ENCODE data around the gene PTK6.

Gene PTK6

GRCh38 chr20:63554361-63555278 lies 17.4 kb upstream of the PTK6 start:
- peaks cover 5% of the 10 kb centered on the region for H3K36me3 Mint-ChIP-seq (ENCODE audit: low read depth)
- peaks cover under 1% of the 10 kb centered on the region for H3K27me3 Mint-ChIP-seq
- peaks cover 12% of the 10 kb centered on the region for H3K4me1 Mint-ChIP-seq (ENCODE audit: low read depth)
- peak overlapping the region; percentile 49 for H3K4me3 Mint-ChIP-seq
- no peak overlapping the region for H3K27ac Mint-ChIP-seq
- DNase-seq: peak; percentile 44
- H3K9me3 Mint-ChIP-seq: no peaks in the 10 kb centered on the region

GRCh38 chr20:63553933-63554290 lies 16.7 kb upstream of the PTK6 start, which contains the start of gene FNDC11:
TSS of gene FNDC11 (plus strand) at chr20:63554159. CDS start at chr20:63555664, 1,505 bp downstream.
- DNase-seq: no peak
- peak within 1 kb of the TSS; percentile 49 for H3K4me3 Mint-ChIP-seq
- H3K9me3 Mint-ChIP-seq: no peaks in the 10 kb centered on the region
- H3K27me3 Mint-ChIP-seq: peaks cover 5% of the 10 kb centered on the region
- peaks cover 3% of the 10 kb centered on the region for H3K36me3 Mint-ChIP-seq (ENCODE audit: low read depth)
- H3K27ac Mint-ChIP-seq: peak within 1 kb of the TSS; percentile 19
- peaks cover 12% of the 10 kb centered on the region for H3K4me1 Mint-ChIP-seq (ENCODE audit: low read depth)

- Mint-ChIP-seq H3K27me3 (peaks cover 5% of the 10 kb centered on the region), H3K4me3 (peak overlapping the region; percentile 49), H3K4me1 (ENCODE audit: low read depth) (peaks cover 12% of the 10 kb centered on the region), H3K9me3 (no peaks in the 10 kb centered on the region), H3K36me3 (ENCODE audit: low read depth) (no peaks in the 10 kb centered on the region), H3K27ac (peak overlapping the region; percentile 19)
- peak; percentile 93 for DNase-seq
These were observed 16.2 kb upstream of the PTK6 start for GRCh38 chr20:63553251-63553932.

- peaks cover 12% of the 10 kb centered on the region for H3K4me1 Mint-ChIP-seq (ENCODE audit: low read depth)
- DNase-seq: no peak
- peaks cover 5% of the 10 kb centered on the region for H3K27me3 Mint-ChIP-seq
- H3K27ac Mint-ChIP-seq: peak overlapping the region; percentile 19
- peak overlapping the region; percentile 49 for H3K4me3 Mint-ChIP-seq
- no peaks in the 10 kb centered on the region for H3K9me3 Mint-ChIP-seq
- H3K36me3 Mint-ChIP-seq (ENCODE audit: low read depth): no peaks in the 10 kb centered on the region
These were observed 15.5 kb upstream of the PTK6 start for GRCh38 chr20:63552481-63553249.

GRCh38 chr20:63551068-63551467 lies 13.9 kb upstream of the PTK6 start:
- H3K9me3 Mint-ChIP-seq: no peaks in the 10 kb centered on the region
- H3K27ac Mint-ChIP-seq: no peak overlapping the region
- H3K36me3 Mint-ChIP-seq (ENCODE audit: low read depth): no peaks in the 10 kb centered on the region
- no peak overlapping the region for H3K4me3 Mint-ChIP-seq
- no peak for DNase-seq
- H3K4me1 Mint-ChIP-seq (ENCODE audit: low read depth): peaks cover 12% of the 10 kb centered on the region
- peaks cover 5% of the 10 kb centered on the region for H3K27me3 Mint-ChIP-seq

GRCh38 chr20:63549679-63550282 lies 12.6 kb upstream of the PTK6 start:
- H3K27me3 Mint-ChIP-seq: peaks cover 5% of the 10 kb centered on the region
- DNase-seq: no peak
- no peak overlapping the region for H3K4me3 Mint-ChIP-seq
- no peaks in the 10 kb centered on the region for H3K9me3 Mint-ChIP-seq
- H3K4me1 Mint-ChIP-seq (ENCODE audit: low read depth): peaks cover 12% of the 10 kb centered on the region
- no peaks in the 10 kb centered on the region for H3K36me3 Mint-ChIP-seq (ENCODE audit: low read depth)
- H3K27ac Mint-ChIP-seq: no peak overlapping the region

GRCh38 chr20:63549019-63549418 lies 11.8 kb upstream of the PTK6 start:
- peaks cover 5% of the 10 kb centered on the region for H3K27me3 Mint-ChIP-seq
- H3K9me3 Mint-ChIP-seq: no peaks in the 10 kb centered on the region
- peaks cover 11% of the 10 kb centered on the region for H3K4me1 Mint-ChIP-seq (ENCODE audit: low read depth)
- no peak for DNase-seq
- H3K4me3 Mint-ChIP-seq: no peak overlapping the region
- H3K27ac Mint-ChIP-seq: no peak overlapping the region
- H3K36me3 Mint-ChIP-seq (ENCODE audit: low read depth): no peaks in the 10 kb centered on the region

- Mint-ChIP-seq H3K4me3 (no peak overlapping the region), H3K9me3 (no peaks in the 10 kb centered on the region), H3K27me3 (peaks cover 5% of the 10 kb centered on the region), H3K27ac (no peak overlapping the region), H3K4me1 (ENCODE audit: low read depth) (peaks cover 11% of the 10 kb centered on the region), H3K36me3 (ENCODE audit: low read depth) (no peaks in the 10 kb centered on the region)
- no peak for DNase-seq
These were observed 11.4 kb upstream of the PTK6 start for GRCh38 chr20:63548542-63548941.

GRCh38 chr20:63547725-63548480 lies 10.7 kb upstream of the PTK6 start, which contains the start of gene SRMS:
TSS of gene SRMS (minus strand) at chr20:63547749. CDS start at chr20:63547463, 286 bp downstream.
- DNase-seq: no peak
- H3K36me3 Mint-ChIP-seq (ENCODE audit: low read depth): no peaks in the 10 kb centered on the region
- H3K9me3 Mint-ChIP-seq: no peaks in the 10 kb centered on the region
- peaks cover 5% of the 10 kb centered on the region for H3K27me3 Mint-ChIP-seq
- peaks cover 8% of the 10 kb centered on the region for H3K4me1 Mint-ChIP-seq (ENCODE audit: low read depth)
- no peak within 1 kb of the TSS for H3K4me3 Mint-ChIP-seq
- no peak within 1 kb of the TSS for H3K27ac Mint-ChIP-seq

- Mint-ChIP-seq H3K27me3 (peaks cover 5% of the 10 kb centered on the region), H3K4me1 (ENCODE audit: low read depth) (peaks cover under 1% of the 10 kb centered on the region), H3K9me3 (no peaks in the 10 kb centered on the region), H3K27ac (no peak overlapping the region), H3K36me3 (ENCODE audit: low read depth) (no peaks in the 10 kb centered on the region), H3K4me3 (no peak overlapping the region)
- DNase-seq: no peak
These were observed 10.0 kb upstream of the PTK6 start for GRCh38 chr20:63546956-63547724.

GRCh38 chr20:63546256-63546955 lies 9.2 kb upstream of the PTK6 start:
- no peaks in the 10 kb centered on the region for H3K36me3 Mint-ChIP-seq (ENCODE audit: low read depth)
- no peaks in the 10 kb centered on the region for H3K4me1 Mint-ChIP-seq (ENCODE audit: low read depth)
- no peaks in the 10 kb centered on the region for H3K9me3 Mint-ChIP-seq
- peaks cover 5% of the 10 kb centered on the region for H3K27me3 Mint-ChIP-seq
- no peak overlapping the region for H3K4me3 Mint-ChIP-seq
- H3K27ac Mint-ChIP-seq: no peak overlapping the region
- DNase-seq: no peak

- H3K9me3 Mint-ChIP-seq: no peaks in the 10 kb centered on the region
- no peak for DNase-seq
- no peak overlapping the region for H3K27ac Mint-ChIP-seq
- H3K4me1 Mint-ChIP-seq (ENCODE audit: low read depth): no peaks in the 10 kb centered on the region
- H3K36me3 Mint-ChIP-seq (ENCODE audit: low read depth): no peaks in the 10 kb centered on the region
- peaks cover 5% of the 10 kb centered on the region for H3K27me3 Mint-ChIP-seq
- H3K4me3 Mint-ChIP-seq: no peak overlapping the region
These were observed 8.6 kb upstream of the PTK6 start for GRCh38 chr20:63545814-63546213.

Measured in activated T-cell treated with anti-CD3 and anti-CD28 coated beads, Interleukin-2, amount 50 U/mL, for 24 hours (primary cell).